MM.1S (cell line): ENCODE results near the gene NOL4L.

ENCODE experiments used
- DNase-seq: peaks from one replicate; pipeline ENCODE4 v3.0.0-alpha.2; 2015
- H2AFZ ChIP-seq: fragments of 300-600 bp; sonication (generic); 2 replicates; pipeline ENCODE4 v1.6.0; 2016; ENCODE audit warnings: antibody characterized with exemption, low read length
- H3F3A ChIP-seq: fragments of 300-600 bp; sonication (generic); 2 replicates; pipeline ENCODE4 v1.6.1; 2016; ENCODE audit warnings: mild to moderate bottlenecking, antibody characterized with exemption, low read length, moderate library complexity, mixed read lengths; ENCODE audit not compliant: insufficient read depth
- H3K27ac ChIP-seq: fragments of 300-600 bp; sonication (generic); 2 replicates; pipeline ENCODE4 v1.5.1; 2016; ENCODE audit warnings: mild to moderate bottlenecking, low read length
- H3K27me3 ChIP-seq: fragments of 300-600 bp; sonication (generic); replicated peaks from 2 replicates; pipeline ENCODE4 v1.6.0; 2016; ENCODE audit warnings: low read length; ENCODE audit not compliant: insufficient read depth
- H3K36me3 ChIP-seq: fragments of 300-600 bp; sonication (generic); replicated peaks from 2 replicates; pipeline ENCODE4 v1.6.1; 2016; ENCODE audit warnings: mild to moderate bottlenecking, low read length, mixed read lengths; ENCODE audit not compliant: insufficient read depth
- H3K4me1 ChIP-seq: fragments of 300-600 bp; sonication (generic); 2 replicates; pipeline ENCODE4 v1.6.1; 2016; ENCODE audit warnings: low read length, mixed read lengths
- H3K4me2 ChIP-seq: fragments of 300-600 bp; sonication (generic); 2 replicates; pipeline ENCODE4 v1.6.0; 2016; ENCODE audit warnings: low read depth, low read length
- H3K4me3 ChIP-seq: fragments of 300-600 bp; sonication (generic); 2 replicates; pipeline ENCODE4 v1.5.1; 2016; ENCODE audit warnings: low read length, mixed read lengths
- H3K79me2 ChIP-seq: fragments of 300-600 bp; sonication (generic); 2 replicates; pipeline ENCODE4 v1.6.1; 2016; ENCODE audit warnings: mixed run types, low read length, mixed read lengths
- H3K9ac ChIP-seq: fragments of 300-600 bp; sonication (generic); 2 replicates; pipeline ENCODE4 v1.6.1; 2016; ENCODE audit warnings: low read length, mixed read lengths
- H3K9me2 ChIP-seq: fragments of 300-600 bp; sonication (generic); replicated peaks from 2 replicates; pipeline ENCODE4 v1.6.1; 2016; ENCODE audit warnings: mild to moderate bottlenecking, low read length, mixed read lengths; ENCODE audit not compliant: insufficient read depth
- H3K9me3 ChIP-seq: fragments of 300-600 bp; sonication (generic); replicated peaks from 2 replicates; pipeline ENCODE4 v1.6.1; 2016; ENCODE audit warnings: mild to moderate bottlenecking, low read length, mixed read lengths; ENCODE audit not compliant: insufficient read depth
- H4K20me1 ChIP-seq: fragments of 300-600 bp; sonication (generic); 2 replicates; pipeline ENCODE4 v1.6.1; 2016; ENCODE audit warnings: mild to moderate bottlenecking, low read length, moderate library complexity, mixed read lengths; ENCODE audit not compliant: insufficient read depth
- EZH2 ChIP-seq: fragments of 300-600 bp; sonication (generic); optimal IDR thresholded peaks from 2 replicates; pipeline ENCODE3; 2017; ENCODE audit warnings: low read depth, mild to moderate bottlenecking, antibody characterized with exemption, low read length, mixed read lengths
- EZH2phosphoT487 ChIP-seq: fragments of 300-600 bp; sonication (generic); IDR thresholded peaks from 2 replicates; pipeline ENCODE4 v1.6.1; 2018; ENCODE audit warnings: antibody characterized with exemption, low read length
- TF ChIP-seq, protein P1 (sequence below): fragments of 300-600 bp; sonication (generic); IDR thresholded peaks from 2 replicates; pipeline ENCODE4 v1.5.1; 2016; ENCODE audit warnings: antibody characterized with exemption, low read length, mixed read lengths

The NOL4L gene

DNA sequence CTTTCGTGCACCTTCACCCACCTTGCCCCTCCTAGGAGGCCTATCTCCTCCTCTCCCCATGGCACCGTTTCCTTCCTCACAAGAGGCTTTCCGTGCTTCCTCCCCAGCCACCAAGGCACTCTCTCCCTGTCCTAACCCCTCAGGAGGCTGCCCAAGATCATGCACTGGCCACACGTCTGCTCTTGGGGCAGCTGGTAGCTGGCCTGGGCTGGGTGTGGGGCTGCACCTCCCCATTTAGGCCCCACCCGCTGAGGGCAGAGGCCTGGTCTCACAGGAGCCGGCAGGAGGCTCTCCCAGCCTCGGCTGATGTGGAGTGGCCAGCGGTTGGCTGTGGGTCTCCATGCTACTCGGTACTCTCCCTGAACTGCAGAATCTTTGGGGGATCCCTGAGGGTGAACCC, 13.6 kb downstream of the NOL4L start:
- Histone ChIP-seq H3K4me2 (no peak overlapping the region), H4K20me1 (no peaks in the 10 kb centered on the region), H3K27me3 (peaks cover 2% of the 10 kb centered on the region; the same call in 1 of the 2 replicates)

DNA sequence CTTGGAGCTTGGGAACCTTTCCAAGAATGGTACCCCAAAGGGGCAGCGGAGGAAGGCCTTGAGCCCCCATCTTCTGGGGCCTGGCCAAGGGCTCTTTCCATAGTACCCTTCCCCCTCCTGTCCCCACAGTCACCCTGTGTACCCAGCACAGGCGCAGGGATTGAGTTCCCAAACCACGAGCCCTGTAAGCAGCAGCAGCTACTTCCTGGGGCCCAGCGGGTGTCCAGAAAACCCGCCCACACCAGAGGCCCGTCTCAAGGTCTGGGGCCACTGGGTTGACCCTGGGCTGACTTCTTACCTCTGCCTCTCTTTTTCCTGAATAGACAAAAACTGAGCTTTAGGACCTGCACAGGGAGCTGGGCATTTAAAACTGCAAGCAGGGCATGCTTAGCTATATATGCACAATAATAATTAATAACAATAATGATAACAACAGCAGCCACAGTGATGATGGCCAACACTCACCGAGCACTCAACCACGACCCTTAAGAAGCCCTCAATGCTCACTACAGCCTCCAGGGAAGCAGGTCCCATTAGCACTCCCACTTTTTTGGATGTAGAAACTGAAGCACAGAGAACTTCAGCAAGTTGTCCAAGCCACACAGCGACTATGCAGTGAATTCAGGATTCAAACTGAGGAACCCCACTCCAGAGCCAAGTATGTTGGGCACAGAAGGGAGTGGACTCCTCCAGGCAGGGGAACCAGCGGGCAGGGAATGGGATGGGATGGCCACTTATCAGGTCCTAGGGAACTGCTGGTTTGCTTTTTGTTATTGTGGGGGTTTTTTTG, 14.5 kb downstream of the NOL4L start:
- Histone ChIP-seq H3K27ac (no peak overlapping the region), H3K9ac (no peak overlapping the region), H3K4me3 (no peak overlapping the region), H3K9me3 (no peaks in the 10 kb centered on the region), H4K20me1 (no peaks in the 10 kb centered on the region), H3K9me2 (no peaks in the 10 kb centered on the region), H3K4me1 (no peaks in the 10 kb centered on the region), H3K4me2 (no peak overlapping the region), H3K27me3 (peaks cover 2% of the 10 kb centered on the region; the same call in 1 of the 2 replicates), H3K79me2 (no peaks in the 10 kb centered on the region), H2AFZ (no peak overlapping the region), H3F3A (no peaks in the 10 kb centered on the region), H3K36me3 (no peaks in the 10 kb centered on the region)
- DNase-seq: no peak
- TF ChIP-seq EZH2phosphoT487 (no peak), EZH2 (no peak)
- TF ChIP-seq, protein P1, sequence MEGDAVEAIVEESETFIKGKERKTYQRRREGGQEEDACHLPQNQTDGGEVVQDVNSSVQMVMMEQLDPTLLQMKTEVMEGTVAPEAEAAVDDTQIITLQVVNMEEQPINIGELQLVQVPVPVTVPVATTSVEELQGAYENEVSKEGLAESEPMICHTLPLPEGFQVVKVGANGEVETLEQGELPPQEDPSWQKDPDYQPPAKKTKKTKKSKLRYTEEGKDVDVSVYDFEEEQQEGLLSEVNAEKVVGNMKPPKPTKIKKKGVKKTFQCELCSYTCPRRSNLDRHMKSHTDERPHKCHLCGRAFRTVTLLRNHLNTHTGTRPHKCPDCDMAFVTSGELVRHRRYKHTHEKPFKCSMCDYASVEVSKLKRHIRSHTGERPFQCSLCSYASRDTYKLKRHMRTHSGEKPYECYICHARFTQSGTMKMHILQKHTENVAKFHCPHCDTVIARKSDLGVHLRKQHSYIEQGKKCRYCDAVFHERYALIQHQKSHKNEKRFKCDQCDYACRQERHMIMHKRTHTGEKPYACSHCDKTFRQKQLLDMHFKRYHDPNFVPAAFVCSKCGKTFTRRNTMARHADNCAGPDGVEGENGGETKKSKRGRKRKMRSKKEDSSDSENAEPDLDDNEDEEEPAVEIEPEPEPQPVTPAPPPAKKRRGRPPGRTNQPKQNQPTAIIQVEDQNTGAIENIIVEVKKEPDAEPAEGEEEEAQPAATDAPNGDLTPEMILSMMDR: no peak

More for the DNA sequence above, 13.6 kb downstream of the NOL4L start:
- Histone ChIP-seq H3K36me3 (no peaks in the 10 kb centered on the region), H3K4me3 (no peak overlapping the region), H3K4me1 (no peaks in the 10 kb centered on the region), H3K27ac (no peak overlapping the region), H3K9me3 (no peaks in the 10 kb centered on the region), H3K9ac (no peak overlapping the region), H3K9me2 (no peaks in the 10 kb centered on the region), H2AFZ (no peak overlapping the region), H3F3A (no peaks in the 10 kb centered on the region), H3K79me2 (no peaks in the 10 kb centered on the region)
- TF ChIP-seq, protein P1: no peak
- DNase-seq: no peak

DNA sequence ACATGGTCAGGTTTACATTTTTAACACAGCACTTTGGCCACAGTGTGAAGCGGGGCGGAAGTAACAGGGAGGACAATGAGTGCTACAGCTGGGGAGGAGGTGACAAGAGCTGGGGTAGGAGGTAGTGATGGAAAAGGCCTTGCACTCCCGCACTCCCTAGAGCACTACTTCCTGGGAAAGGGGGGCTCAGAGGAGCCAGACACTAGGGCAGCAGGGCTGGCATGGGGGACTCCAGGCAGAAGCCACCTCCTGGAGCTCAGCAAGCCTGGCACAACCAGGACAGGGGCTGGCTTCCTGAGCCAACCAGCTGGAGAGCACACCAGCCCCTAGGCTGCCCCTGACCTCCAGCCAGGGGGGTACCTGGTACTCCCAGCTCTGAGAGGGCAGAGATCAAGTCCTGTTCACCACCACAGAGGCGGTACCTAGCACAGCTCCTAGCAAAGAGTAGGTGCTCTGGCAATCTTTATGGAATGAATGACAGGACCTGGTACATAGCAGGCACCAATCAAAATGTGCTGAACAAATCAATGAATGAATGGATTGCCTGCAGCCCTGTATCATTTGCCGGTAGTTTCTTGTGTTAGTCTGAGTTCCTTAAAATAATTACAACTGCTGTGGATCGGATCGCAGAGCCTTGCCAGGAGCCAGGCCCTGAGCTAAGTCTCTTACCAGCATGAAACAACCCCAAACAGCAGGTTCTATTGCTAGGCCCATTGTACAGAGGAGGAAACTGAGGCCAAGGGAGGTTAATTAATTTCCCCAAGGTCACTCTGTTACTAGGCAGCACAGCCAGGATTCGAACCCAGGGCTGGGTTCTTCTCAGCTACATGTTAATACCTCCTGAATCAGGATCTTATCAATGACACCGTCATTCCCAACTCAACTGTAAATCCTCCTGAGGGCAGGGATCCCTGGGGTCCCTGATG, 15.5 kb downstream of the NOL4L start:
- no peak for DNase-seq
- H3F3A ChIP-seq: no peaks in the 10 kb centered on the region
- H3K4me2 ChIP-seq: no peak overlapping the region
- H3K4me3 ChIP-seq: no peak overlapping the region
- no peaks in the 10 kb centered on the region for H3K9me3 ChIP-seq
- no peaks in the 10 kb centered on the region for H3K79me2 ChIP-seq
- peaks cover 2% of the 10 kb centered on the region; the same call in 1 of the 2 replicates for H3K27me3 ChIP-seq
- H3K27ac ChIP-seq: no peak overlapping the region
- no peaks in the 10 kb centered on the region for H3K4me1 ChIP-seq
- TF ChIP-seq, protein P1: no peak
- TF ChIP-seq EZH2phosphoT487: no peak
- no peak for TF ChIP-seq EZH2
- H3K9ac ChIP-seq: no peak overlapping the region
- H2AFZ ChIP-seq: no peak overlapping the region
- no peaks in the 10 kb centered on the region for H3K36me3 ChIP-seq
- H3K9me2 ChIP-seq: no peaks in the 10 kb centered on the region
- no peaks in the 10 kb centered on the region for H4K20me1 ChIP-seq
